ENCODE measurements around the gene UBALD1.
"Not testable (repeated sequence)": the region's sequence is repeated elsewhere in the genome, so short reads cannot be mapped to it uniquely, and the experiment has no call there.

UBALD1 gene

DNA sequence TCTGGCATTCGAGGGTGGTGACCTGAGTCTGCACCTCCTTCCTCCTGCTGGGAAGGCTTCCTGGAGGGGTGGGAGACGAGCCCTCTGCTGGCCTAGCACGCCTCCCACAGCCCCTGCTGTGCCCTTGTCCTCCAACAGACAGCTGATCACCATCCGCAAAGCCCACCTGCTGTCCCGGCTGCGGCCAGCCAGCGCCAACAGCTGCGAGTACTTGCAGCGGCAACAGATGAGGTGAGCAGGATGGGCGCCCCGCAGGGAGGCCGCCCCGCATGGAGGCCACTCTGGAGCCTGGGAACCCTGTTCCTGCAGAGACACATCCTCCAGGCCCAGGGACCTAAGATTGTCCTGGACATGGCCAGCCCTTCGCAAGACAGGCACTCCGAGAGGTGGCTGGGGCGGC is 21.6 kb downstream of the UBALD1 start:
- DNase-seq, result peak; percentile 93

DNA sequence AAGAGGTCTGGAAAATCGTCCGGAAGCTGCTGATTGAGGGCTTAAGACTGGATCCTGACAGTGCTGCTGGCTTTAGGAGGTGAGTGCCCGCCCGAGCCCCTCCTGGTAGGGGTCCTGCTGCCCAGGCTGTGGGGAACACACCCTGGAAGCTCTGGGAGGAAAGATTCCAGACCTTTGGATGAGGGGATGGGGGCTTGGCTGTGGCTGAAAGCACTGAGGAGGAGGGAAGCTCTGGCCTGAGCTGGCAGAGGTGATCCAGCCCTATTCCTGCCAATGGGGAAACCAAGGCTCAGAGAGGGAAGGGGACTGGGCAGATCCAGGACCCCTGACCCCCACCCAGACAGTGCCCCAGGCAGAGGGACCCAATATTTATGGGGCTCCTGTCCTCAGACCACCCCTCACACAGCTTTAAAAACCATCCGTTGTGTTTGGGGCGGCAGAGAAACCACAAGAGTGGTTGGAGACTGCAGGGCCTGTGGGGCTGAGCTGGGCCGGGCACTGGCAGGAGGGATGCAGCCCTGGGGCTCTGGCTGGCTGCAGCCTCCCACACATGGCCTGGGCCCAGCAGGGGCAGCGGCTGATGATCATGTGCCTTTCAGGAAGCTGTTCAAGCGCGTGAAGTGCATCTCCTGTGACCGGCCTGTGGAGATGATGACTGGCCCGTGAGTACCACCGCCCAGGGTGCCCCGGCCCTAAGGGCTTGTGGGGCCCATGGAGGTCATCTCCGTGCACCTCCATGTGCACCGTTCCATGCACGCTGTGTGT is 22.8 kb downstream of the UBALD1 start:
- no peak for DNase-seq

GRCh38 chr16:4591191-4591590 is 23.5 kb downstream of the UBALD1 start:
- peak; percentile 48 for DNase-seq

- DNase-seq, result no peak
These were observed 25.7 kb downstream of the UBALD1 start for GRCh38 chr16:4588961-4589360.

DNA sequence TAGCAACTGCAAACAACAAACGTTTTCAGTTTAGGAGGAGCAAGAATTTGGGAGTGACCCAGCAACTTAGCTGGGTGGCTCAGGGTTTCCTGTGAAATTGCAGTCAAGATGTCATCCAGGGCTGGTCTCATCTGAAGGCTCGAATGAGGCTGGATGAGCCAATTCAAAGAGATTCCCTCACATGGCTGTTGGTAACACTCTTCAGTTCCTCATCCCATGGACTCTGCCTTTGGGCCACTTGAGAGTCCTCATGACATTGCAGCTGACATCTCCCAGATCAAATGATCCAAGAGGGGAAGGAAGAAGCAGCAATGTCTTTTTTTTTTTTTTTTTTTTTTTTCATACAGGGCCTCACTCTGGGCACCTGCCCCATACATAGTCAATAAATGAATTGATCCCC is 26.3 kb downstream of the UBALD1 start:
- no peak for DNase-seq

GRCh38 chr16:4586291-4586690 is 28.4 kb downstream of the UBALD1 start:
- DNase-seq, result no peak

DNA sequence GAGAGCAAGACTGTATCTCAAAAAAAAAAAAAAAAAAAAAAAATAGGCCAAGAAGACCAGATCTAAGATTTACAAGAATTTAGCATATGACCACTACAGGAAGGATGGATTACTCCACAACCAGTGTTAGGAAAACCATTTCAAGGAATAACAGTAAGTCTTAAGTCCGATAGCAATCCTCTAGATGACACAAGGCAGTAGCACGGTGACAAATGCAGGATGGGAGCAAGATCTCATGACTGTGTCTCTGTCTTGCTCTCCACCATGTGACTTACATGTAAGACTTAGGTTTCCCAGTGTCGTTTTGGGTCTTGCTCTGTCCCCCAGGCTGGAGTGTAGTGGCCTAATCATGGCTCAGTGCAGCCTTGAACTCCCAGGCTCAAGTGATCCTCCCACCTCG is 30.8 kb downstream of the UBALD1 start:
- DNase-seq, result no peak

- no peak for DNase-seq
These were observed 34.4 kb downstream of the UBALD1 start for GRCh38 chr16:4580250-4580649.

DNA sequence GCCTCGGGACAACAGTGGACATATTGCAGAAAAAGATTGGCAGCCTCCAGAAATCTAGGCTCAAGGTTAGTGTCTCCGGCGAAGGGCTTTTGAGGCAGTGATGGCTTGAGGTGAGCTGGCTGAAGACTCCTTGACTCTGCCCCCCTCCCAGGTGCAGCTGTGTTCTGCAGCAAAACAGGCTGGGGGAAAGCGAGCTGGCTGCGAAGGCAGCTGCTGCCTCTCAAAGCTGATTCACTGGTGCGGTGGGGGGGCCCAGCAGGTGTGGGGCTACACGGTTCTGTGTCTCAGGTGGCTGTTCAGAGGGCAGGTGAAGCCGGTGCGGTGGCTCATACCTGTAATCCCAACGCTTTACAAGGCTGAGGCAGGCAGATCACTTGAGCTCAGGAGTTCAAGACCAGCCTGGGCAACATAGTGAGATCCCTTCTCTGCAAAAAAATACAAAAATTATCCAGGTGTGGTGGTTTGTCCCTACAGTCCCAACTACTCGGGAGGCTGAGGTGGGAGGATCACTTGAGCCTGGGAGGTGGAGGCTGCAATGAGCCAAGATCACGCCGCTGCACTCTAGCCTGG is 35.6 kb downstream of the UBALD1 start:
- peak; percentile 77 for DNase-seq

DNA sequence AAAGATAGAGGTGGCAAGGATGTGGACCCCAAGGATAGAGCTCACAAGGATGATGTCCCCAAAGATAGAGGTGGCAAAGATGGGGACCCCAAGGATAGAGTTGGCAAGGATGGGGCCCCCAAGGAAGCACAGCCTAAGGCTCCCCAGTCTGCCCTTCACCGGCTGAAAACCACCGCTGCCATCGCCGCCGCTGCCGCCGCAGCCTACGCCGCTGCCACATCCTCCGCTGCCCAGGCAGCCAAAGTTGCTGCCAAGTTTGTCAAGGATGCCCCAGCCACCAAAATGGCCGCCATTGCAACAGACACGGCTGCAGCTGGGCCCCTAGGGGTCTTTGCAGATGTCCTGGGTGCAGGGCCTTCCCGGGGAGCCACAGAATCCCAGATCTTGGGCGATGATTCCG is 38.7 kb downstream of the UBALD1 start:
- no peak for DNase-seq

DNA sequence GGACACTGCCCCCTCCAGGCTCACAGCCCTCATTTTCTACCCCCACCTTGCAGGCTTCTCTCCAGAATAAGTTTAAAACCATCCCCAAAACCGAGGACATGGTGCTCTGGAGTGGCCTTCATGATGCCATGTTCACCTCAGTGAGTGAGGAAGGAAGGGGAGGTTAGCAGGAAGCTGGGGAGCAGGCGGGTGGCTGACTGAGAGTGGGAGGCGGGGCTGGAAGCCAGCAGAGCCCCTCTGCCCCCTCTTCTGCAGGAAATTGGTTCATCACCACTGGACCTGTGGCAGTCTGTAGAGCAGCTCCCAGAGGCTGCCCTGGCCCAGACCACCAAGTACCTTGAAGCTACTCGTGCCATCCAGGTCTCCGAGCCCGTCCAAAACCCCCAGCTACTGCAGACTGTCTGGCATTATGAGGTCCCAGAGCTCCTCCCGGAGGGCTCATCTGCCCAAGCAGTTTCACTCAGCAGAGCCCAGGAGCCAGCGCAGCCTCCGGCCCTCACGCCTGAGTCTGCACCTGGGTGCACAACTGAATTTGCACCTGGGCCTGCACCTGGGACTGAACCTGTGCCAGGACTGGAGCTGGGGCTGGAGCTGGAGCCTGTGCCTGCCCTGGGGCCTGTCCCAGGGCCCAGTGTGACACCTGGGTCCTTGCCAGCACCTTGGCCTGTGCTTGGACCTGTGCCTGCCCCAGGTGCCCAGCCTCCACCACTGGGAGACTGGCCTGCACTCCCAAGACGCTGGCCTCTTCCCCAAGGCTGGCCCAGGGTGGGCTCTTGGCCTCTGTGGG is 39.6 kb downstream of the UBALD1 start:
- DNase-seq, result no peak

- DNase-seq, result not testable (repeated sequence)
These were observed 40.8 kb downstream of the UBALD1 start for GRCh38 chr16:4573926-4574325.

DNA sequence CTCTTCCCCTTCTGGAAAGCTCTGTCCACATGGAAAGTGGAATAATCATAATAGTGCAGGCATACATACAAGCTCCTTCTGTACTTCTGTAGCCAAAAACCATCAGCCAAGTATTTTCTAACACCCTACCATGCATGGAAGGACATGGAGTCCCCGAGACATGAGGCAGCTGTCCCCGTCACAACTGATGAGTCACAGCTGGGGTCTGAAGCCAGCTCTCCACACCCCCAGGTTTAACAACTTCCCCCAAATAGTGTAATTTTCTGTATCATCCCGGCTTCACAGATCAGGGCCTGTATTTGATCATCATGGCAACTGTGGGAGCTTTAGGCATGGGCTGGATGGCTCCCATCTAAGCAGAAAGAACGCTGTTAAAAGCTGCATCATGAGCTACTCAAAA is 42.0 kb downstream of the UBALD1 start:
- DNase-seq, result no peak

GRCh38 chr16:4570688-4571321 is 43.9 kb downstream of the UBALD1 start:
- DNase-seq, result no peak

GRCh38 chr16:4570086-4570485 is 44.6 kb downstream of the UBALD1 start:
- no peak for DNase-seq

DNA sequence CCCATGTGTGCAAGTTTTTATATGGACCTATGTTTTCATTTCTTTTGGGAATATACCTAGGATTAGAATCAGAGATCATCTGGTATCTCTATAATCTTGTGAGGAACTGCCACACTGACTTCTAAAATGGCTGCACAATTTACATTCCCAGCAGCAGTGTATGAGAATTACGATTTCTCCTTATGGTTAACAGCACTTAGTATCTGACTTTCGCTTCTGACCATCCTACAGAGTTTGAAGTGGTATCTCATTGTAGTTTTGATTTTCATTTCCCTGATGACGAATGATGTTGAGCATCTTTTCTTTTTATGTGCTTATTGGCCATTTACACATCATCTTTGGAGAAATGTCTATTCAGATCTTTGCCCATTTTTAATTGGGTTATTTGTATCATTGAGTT is 48.5 kb downstream of the UBALD1 start:
- DNase-seq, result no peak

GRCh38 chr16:4564661-4565267 is 49.9 kb downstream of the UBALD1 start:
- no peak for DNase-seq

GRCh38 chr16:4561596-4561995 is 53.1 kb downstream of the UBALD1 start:
- DNase-seq, result no peak
